ENCODE measurements around the gene ADI1.
A peak's percentile ranks its signal among the peaks of the same experiment; 100 is the strongest.
"Not testable (repeated sequence)": the region's sequence is repeated elsewhere in the genome, so short reads cannot be mapped to it uniquely, and the experiment has no call there.

ADI1 gene

GRCh38 chr2:3518496-3519254 is 656 bp downstream of the ADI1 start:
- H3K4me3 ChIP-seq (ENCODE audit: low read length): peak overlapping the region; percentile 88
- DNase-seq (ENCODE audit: low read depth): peak; percentile 94
- no peak for TF ChIP-seq CTCF (conservative IDR thresholded peaks at IDR 0.05; ENCODE audit: low read length)

- no peak for TF ChIP-seq CTCF (conservative IDR thresholded peaks at IDR 0.05; ENCODE audit: low read length)
These were observed 1.3 kb downstream of the ADI1 start for GRCh38 chr2:3517948-3518495.

GRCh38 chr2:3516831-3517230 is 2.5 kb downstream of the ADI1 start:
- TF ChIP-seq CTCF (conservative IDR thresholded peaks at IDR 0.05; ENCODE audit: low read length): no peak
- no peak for DNase-seq (ENCODE audit: low read depth)
- no peak overlapping the region for H3K4me3 ChIP-seq (ENCODE audit: low read length)

More at GRCh38 chr2:3517948-3518495, 1.3 kb downstream of the ADI1 start:
- peak overlapping the region; percentile 88 for H3K4me3 ChIP-seq (ENCODE audit: low read length)
- no peak for DNase-seq (ENCODE audit: low read depth)

GRCh38 chr2:3515438-3515837 is 3.9 kb downstream of the ADI1 start:
- H3K4me3 ChIP-seq (ENCODE audit: low read length); DNase-seq (ENCODE audit: low read depth): not testable (repeated sequence)

- DNase-seq (ENCODE audit: low read depth): no peak
- H3K4me3 ChIP-seq (ENCODE audit: low read length): no peak overlapping the region
- no peak for TF ChIP-seq CTCF (conservative IDR thresholded peaks at IDR 0.05; ENCODE audit: low read length)
These were observed 6.1 kb downstream of the ADI1 start for GRCh38 chr2:3513026-3513810.

- no peak overlapping the region for H3K4me3 ChIP-seq (ENCODE audit: low read length)
- peak; percentile 21 for DNase-seq (ENCODE audit: low read depth)
- no peak for TF ChIP-seq CTCF (conservative IDR thresholded peaks at IDR 0.05; ENCODE audit: low read length)
These were observed 7.2 kb downstream of the ADI1 start for GRCh38 chr2:3512086-3512485.

GRCh38 chr2:3505771-3506170 is 13.6 kb downstream of the ADI1 start:
- DNase-seq (ENCODE audit: low read depth): no peak
- no peak for TF ChIP-seq CTCF (conservative IDR thresholded peaks at IDR 0.05; ENCODE audit: low read length)
- H3K4me3 ChIP-seq (ENCODE audit: low read length): no peak overlapping the region

Measured in AG10803 (cell line).